CD14-positive monocyte (primary cell): Measurements from ENCODE around the gene SHISAL1. TPM values are rescaled to one million over a fixed set of nuclear protein-coding genes. Genes with fewer than 3 reads are reported as not detected.

Experiments used
- DNase-seq, 3 donors: peaks; one replicate each; pipeline ENCODE4 v3.0.0-alpha.2; 2011 to 2022
- H2AFZ ChIP-seq: 2 replicates; pipeline ENCODE4 v1.6.0; 2012; ENCODE audit warnings: mild to moderate bottlenecking, low read depth, low read length, inconsistent platforms; ENCODE audit not compliant: insufficient read depth, poor library complexity, severe bottlenecking
- H3K27ac ChIP-seq, 2 donors: 1 replicate in 1 of 2; 2 replicates in 1 of 2; pipeline ENCODE4 v1.5.1; 2012 to 2013; ENCODE audit warnings: low read length in 2 of 2, control low read depth in 1 of 2, inconsistent platforms in 1 of 2, low read depth in 1 of 2, mild to moderate bottlenecking in 1 of 2
- H3K27me3 ChIP-seq, 2 donors: one replicate each; pipeline versions ENCODE4 v1.6.0 to v1.6.1; 2011 to 2013; ENCODE audit warnings: low read length in 2 of 2; ENCODE audit not compliant: control insufficient read depth in 2 of 2, insufficient read depth in 2 of 2
- H3K36me3 ChIP-seq, 2 donors: replicated peaks in 1 of 2; 1 replicate in 1 of 2; 2 replicates in 1 of 2; pipeline versions ENCODE4 v1.5.1 to v1.6.1; 2012 to 2013; ENCODE audit warnings: low read length in 2 of 2, control low read depth in 1 of 2, inconsistent platforms in 1 of 2, mild to moderate bottlenecking in 1 of 2; ENCODE audit not compliant: insufficient read depth in 2 of 2, control insufficient read depth in 1 of 2
- H3K4me1 ChIP-seq, 2 donors: 1 replicate in 1 of 2; 2 replicates in 1 of 2; pipeline versions ENCODE4 v1.5.1 to v1.6.1; 2012 to 2013; ENCODE audit warnings: low read length in 2 of 2, control low read depth in 1 of 2, inconsistent platforms in 1 of 2, mild to moderate bottlenecking in 1 of 2, moderate library complexity in 1 of 2; ENCODE audit not compliant: insufficient read depth in 2 of 2, control insufficient read depth in 1 of 2
- H3K4me2 ChIP-seq: replicated peaks from 2 replicates; pipeline ENCODE3; 2012; ENCODE audit warnings: low read length, moderate library complexity, mild to moderate bottlenecking; ENCODE audit not compliant: poor library complexity, severe bottlenecking; ENCODE audit errors: extremely low read depth
- H3K4me3 ChIP-seq, 3 experiments: fragments of 200-600 bp in 1 of 3; sonication (generic) in 1 of 3; replicated peaks in 1 of 3; 1 replicate in 2 of 3; 2 replicates in 1 of 3; pipeline ENCODE4 v1.5.1; 2011 to 2013; ENCODE audit warnings: low read length in 3 of 3, mild to moderate bottlenecking in 3 of 3, control low read depth in 2 of 3, low read depth in 2 of 3, inconsistent platforms in 1 of 3, moderate library complexity in 1 of 3
- H3K79me2 ChIP-seq: 2 replicates; pipeline ENCODE4 v1.6.0; 2012; ENCODE audit warnings: mild to moderate bottlenecking, control low read depth, inconsistent platforms, low read length, moderate library complexity; ENCODE audit not compliant: insufficient read depth
- H3K9ac ChIP-seq: 2 replicates; pipeline ENCODE4 v1.6.0; 2017; ENCODE audit warnings: low read length, mild to moderate bottlenecking; ENCODE audit not compliant: insufficient read depth, poor library complexity, severe bottlenecking
- H3K9me3 ChIP-seq, 2 donors: replicated peaks in 1 of 2; 1 replicate in 1 of 2; 2 replicates in 1 of 2; pipeline versions ENCODE4 v1.5.1 to v1.6.1; 2012 to 2013; ENCODE audit warnings: low read length in 2 of 2, control low read depth in 1 of 2; ENCODE audit not compliant: control insufficient read depth in 1 of 2, insufficient read depth in 1 of 2
- H4K20me1 ChIP-seq: 2 replicates; pipeline ENCODE4 v1.6.0; 2012; ENCODE audit warnings: mild to moderate bottlenecking, low read length, control low read depth, moderate library complexity; ENCODE audit not compliant: insufficient read depth
- H3K27ac Mint-ChIP-seq, 7 donors: one replicate each; pipeline ENCODE4 v1.8.0; 2020; ENCODE audit warnings: mild to moderate bottlenecking in 7 of 7, mixed read lengths in 7 of 7, moderate library complexity in 6 of 7, inconsistent platforms in 2 of 7
- H3K27me3 Mint-ChIP-seq, 3 donors: one replicate each; pipeline ENCODE4 v1.8.0; 2021 to 2022; ENCODE audit warnings: low read depth in 3 of 3, mild to moderate bottlenecking in 3 of 3, mixed read lengths in 3 of 3, moderate library complexity in 3 of 3, inconsistent platforms in 1 of 3
- H3K36me3 Mint-ChIP-seq, 2 donors: one replicate each; pipeline ENCODE4 v1.8.0; 2020; ENCODE audit warnings: mixed read lengths in 2 of 2, inconsistent platforms in 1 of 2, mild to moderate bottlenecking in 1 of 2
- H3K4me1 Mint-ChIP-seq: one replicate; pipeline ENCODE4 v1.8.0; 2020; ENCODE audit warnings: mild to moderate bottlenecking, mixed read lengths
- H3K4me3 Mint-ChIP-seq, 2 donors: one replicate each; pipeline ENCODE4 v1.8.0; 2020; ENCODE audit warnings: mild to moderate bottlenecking in 2 of 2, mixed read lengths in 2 of 2, moderate library complexity in 1 of 2
- H3K9me3 Mint-ChIP-seq, 7 donors: one replicate each; pipeline ENCODE4 v1.8.0; 2020 to 2022; ENCODE audit warnings: mixed read lengths in 7 of 7, mild to moderate bottlenecking in 6 of 7, moderate library complexity in 6 of 7, inconsistent platforms in 2 of 7
- WGBS: methylation state at CpG from one replicate; pipeline ENCODE4 v1.1.5; 2013; ENCODE audit warnings: missing lambda C conversion rate; ENCODE audit not compliant: insufficient coverage; 5-methylcytosine and 5-hydroxymethylcytosine counted together
- intact Hi-C, 2 donors: fragments of 100-400 bp; cut with micrococcal nuclease; formaldehyde crosslinking; loops; one replicate each; pipeline versions ENCODE4 v1.15.0 to v1.15.1; 2023
- polyA plus RNA-seq, 3 donors: library from polyadenylated mRNA; depleted of rRNA in 1 of 3; unstranded in 2 of 3; stranded (reverse) in 1 of 3; fragments of 300-500 nt in 2 of 3; fragments of >200 nt in 1 of 3; fragmentation: Illumina TruSeq in 2 of 3; gene quantifications; 1 replicate in 2 of 3; 2 replicates in 1 of 3; pipeline ENCODE4 v1.2.3, GENCODE V29; 2012 to 2021
- TF ChIP-seq, protein P1 (sequence below): fragments of 200-600 bp; IDR thresholded peaks from one replicate; pipeline ENCODE4 v1.8.0; 2022; ENCODE audit warnings: antibody characterized with exemption, mild to moderate bottlenecking

The SHISAL1 gene
- polyA plus RNA-seq, 3 donors, result not detected

DNA sequence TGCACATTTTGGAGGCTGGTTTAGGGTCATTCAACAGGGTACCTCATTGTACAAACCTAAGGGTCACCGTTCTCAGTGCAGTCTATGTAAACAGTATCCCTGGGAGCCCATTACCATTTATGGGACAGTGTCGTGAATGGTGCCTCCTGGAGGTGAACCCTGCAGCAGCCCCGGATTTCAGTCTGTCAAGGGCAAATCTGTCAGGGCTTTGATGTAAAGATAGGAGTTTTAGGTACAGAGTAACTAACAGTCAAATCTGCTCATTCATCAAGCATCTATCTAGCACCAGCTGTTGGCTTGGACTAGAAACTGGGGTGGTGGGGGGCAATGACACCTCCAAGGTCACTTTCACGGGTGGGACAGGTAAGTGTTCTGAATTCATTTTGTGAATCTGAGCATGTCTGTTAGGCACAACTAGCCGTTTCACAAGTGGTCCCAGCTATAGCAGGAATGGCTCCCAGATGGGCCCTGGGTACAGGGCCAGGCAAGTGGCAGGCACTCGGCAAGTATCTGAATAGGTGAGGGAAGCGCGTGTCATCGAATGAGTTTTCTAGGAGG, 68.4 kb downstream of the SHISAL1 start:
- Mint-ChIP-seq H3K27me3 (peaks cover 3 to 10% (median 7%) of the 10 kb centered on the region in 3 donors), H3K36me3 (no peaks in the 10 kb centered on the region), H3K27ac (no peak overlapping the region), H3K4me1 (no peaks in the 10 kb centered on the region), H3K9me3 (peaks cover 4 to 15% (median 10%) of the 10 kb centered on the region in 7 donors), H3K4me3 (no peak overlapping the region)
- Histone ChIP-seq H3K79me2 (no peaks in the 10 kb centered on the region), H2AFZ (no peak overlapping the region), H3K4me2 (no peak overlapping the region), H3K9ac (no peak overlapping the region), H3K27me3 (no peaks in the 10 kb centered on the region), H3K4me3 (no peak overlapping the region), H3K27ac (no peak overlapping the region), H3K9me3 (peaks cover 7 to 10% of the 10 kb centered on the region in 2 donors), H3K4me1 (no peaks in the 10 kb centered on the region), H4K20me1 (no peaks in the 10 kb centered on the region), H3K36me3 (no peaks in the 10 kb centered on the region)
- 86% methylated on average over 8 of the region's 9 CpGs for WGBS
- DNase-seq, result no peak
- intact Hi-C loops, result no loop called here
- TF ChIP-seq, protein P1, sequence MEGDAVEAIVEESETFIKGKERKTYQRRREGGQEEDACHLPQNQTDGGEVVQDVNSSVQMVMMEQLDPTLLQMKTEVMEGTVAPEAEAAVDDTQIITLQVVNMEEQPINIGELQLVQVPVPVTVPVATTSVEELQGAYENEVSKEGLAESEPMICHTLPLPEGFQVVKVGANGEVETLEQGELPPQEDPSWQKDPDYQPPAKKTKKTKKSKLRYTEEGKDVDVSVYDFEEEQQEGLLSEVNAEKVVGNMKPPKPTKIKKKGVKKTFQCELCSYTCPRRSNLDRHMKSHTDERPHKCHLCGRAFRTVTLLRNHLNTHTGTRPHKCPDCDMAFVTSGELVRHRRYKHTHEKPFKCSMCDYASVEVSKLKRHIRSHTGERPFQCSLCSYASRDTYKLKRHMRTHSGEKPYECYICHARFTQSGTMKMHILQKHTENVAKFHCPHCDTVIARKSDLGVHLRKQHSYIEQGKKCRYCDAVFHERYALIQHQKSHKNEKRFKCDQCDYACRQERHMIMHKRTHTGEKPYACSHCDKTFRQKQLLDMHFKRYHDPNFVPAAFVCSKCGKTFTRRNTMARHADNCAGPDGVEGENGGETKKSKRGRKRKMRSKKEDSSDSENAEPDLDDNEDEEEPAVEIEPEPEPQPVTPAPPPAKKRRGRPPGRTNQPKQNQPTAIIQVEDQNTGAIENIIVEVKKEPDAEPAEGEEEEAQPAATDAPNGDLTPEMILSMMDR, result no peak

DNA sequence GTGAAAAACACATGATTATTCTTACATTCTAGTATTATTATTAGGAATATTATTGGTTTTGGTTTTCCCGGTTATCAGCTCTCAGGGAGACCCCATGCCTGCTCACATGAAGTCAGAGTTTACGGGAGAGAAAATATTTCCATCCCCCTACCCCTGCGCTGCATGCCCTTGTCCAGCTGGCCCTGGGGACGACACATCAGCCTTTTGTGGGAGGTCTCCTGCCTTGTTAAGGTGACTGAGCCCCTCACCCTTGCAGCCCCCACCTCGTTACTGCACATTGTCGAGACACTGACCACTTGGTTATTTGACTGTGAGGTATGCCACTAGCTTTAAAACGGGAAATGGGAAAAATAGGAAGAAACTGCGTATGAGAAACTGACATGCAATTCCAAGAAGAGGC, 69.0 kb downstream of the SHISAL1 start:
- H3K4me3 ChIP-seq, result no peak overlapping the region
- TF ChIP-seq, protein P1, result no peak
- 90% methylated on average over 4 of the region's 8 CpGs for WGBS
- H3K4me1 Mint-ChIP-seq, result peaks cover 1% of the 10 kb centered on the region
- DNase-seq, result no peak
- H2AFZ ChIP-seq, result no peak overlapping the region
- H3K9me3 ChIP-seq, result peaks cover 4% of the 10 kb centered on the region in 2 donors
- H3K36me3 Mint-ChIP-seq, result no peaks in the 10 kb centered on the region
- no peaks in the 10 kb centered on the region for H3K4me1 ChIP-seq
- H3K9me3 Mint-ChIP-seq, result peaks cover 0 to 10% (median 5%) of the 10 kb centered on the region in 7 donors
- H3K4me2 ChIP-seq, result no peak overlapping the region
- H3K27ac Mint-ChIP-seq, result no peak overlapping the region
- no peaks in the 10 kb centered on the region for H3K79me2 ChIP-seq
- H3K9ac ChIP-seq, result no peak overlapping the region
- H3K27me3 ChIP-seq, result no peaks in the 10 kb centered on the region
- no peaks in the 10 kb centered on the region for H3K36me3 ChIP-seq
- H3K27me3 Mint-ChIP-seq, result peaks cover 3 to 10% (median 7%) of the 10 kb centered on the region in 3 donors
- H3K4me3 Mint-ChIP-seq, result no peak overlapping the region
- intact Hi-C loops, result no loop called here
- H3K27ac ChIP-seq, result no peak overlapping the region
- H4K20me1 ChIP-seq, result no peaks in the 10 kb centered on the region
